PFSK-1 (cell line): Measurements from ENCODE around the gene GFM2.

ENCODE experiments used
- FOXP2 ChIP-seq: optimal IDR thresholded peaks from 2 replicates; pipeline ENCODE3; 2011; ENCODE audit warnings: borderline replicate concordance, control low read depth, inconsistent platforms; ENCODE audit not compliant: insufficient read depth; ENCODE audit errors: extremely low read length, extremely low read depth
- POLR2AphosphoS5 ChIP-seq: IDR thresholded peaks from 2 replicates; pipeline ENCODE4 v1.6.1; 2012; ENCODE audit warnings: low read depth, mild to moderate bottlenecking, control low read depth, low read length, moderate library complexity
- REST ChIP-seq, 2 experiments: IDR thresholded peaks; 2 replicates each; pipeline versions ENCODE4 v1.6.1 to v1.8.0; 2011 to 2012; ENCODE audit warnings: low read depth in 2 of 2, low read length in 2 of 2, control low read depth in 1 of 2, inconsistent platforms in 1 of 2, mild to moderate bottlenecking in 1 of 2, moderate library complexity in 1 of 2; ENCODE audit not compliant: insufficient read depth in 1 of 2
- SIN3A ChIP-seq: IDR thresholded peaks from 2 replicates; pipeline ENCODE4 v1.6.1; 2012; ENCODE audit warnings: mild to moderate bottlenecking, low read length, moderate library complexity, borderline replicate concordance; ENCODE audit not compliant: insufficient read depth
- TAF1 ChIP-seq: IDR thresholded peaks from 2 replicates; pipeline ENCODE4 v1.6.1; 2012; ENCODE audit warnings: low read length, control low read depth, borderline replicate concordance; ENCODE audit not compliant: insufficient read depth

Gene GFM2

GRCh38 chr5:74772359-74772758, 5.4 kb upstream of the GFM2 start:
- TF ChIP-seq SIN3A (no peak), TAF1 (no peak), FOXP2 (no peak), POLR2AphosphoS5 (no peak), REST (IDR thresholded peaks at IDR 0.05; ENCODE audit: insufficient read depth in 1 of 2, low read depth in 2 of 2, low read length in 2 of 2) (no peak)

GRCh38 chr5:74767579-74767913, 629 bp upstream of the GFM2 start:
- TF ChIP-seq FOXP2 (no peak), REST (IDR thresholded peaks at IDR 0.05; ENCODE audit: insufficient read depth in 1 of 2, low read depth in 2 of 2, low read length in 2 of 2) (no peak), TAF1 (no peak), POLR2AphosphoS5 (no peak), SIN3A (no peak)

GRCh38 chr5:74766418-74766848, 484 bp downstream of the GFM2 start:
- TF ChIP-seq SIN3A (no peak), POLR2AphosphoS5 (no peak), TAF1 (no peak), REST (IDR thresholded peaks at IDR 0.05; ENCODE audit: insufficient read depth in 1 of 2, low read depth in 2 of 2, low read length in 2 of 2) (no peak), FOXP2 (no peak)

GRCh38 chr5:74765929-74766328, 988 bp downstream of the GFM2 start:
- TF ChIP-seq POLR2AphosphoS5 (no peak), FOXP2 (no peak), SIN3A (no peak), REST (IDR thresholded peaks at IDR 0.05; ENCODE audit: insufficient read depth in 1 of 2, low read depth in 2 of 2, low read length in 2 of 2) (no peak), TAF1 (no peak)

- TF ChIP-seq POLR2AphosphoS5 (no peak), REST (IDR thresholded peaks at IDR 0.05; ENCODE audit: insufficient read depth in 1 of 2, low read depth in 2 of 2, low read length in 2 of 2) (no peak), TAF1 (no peak), SIN3A (no peak), FOXP2 (no peak)
Observed at GRCh38 chr5:74765201-74765600, 1.7 kb downstream of the GFM2 start.
